GM18507 (cell line): Measurements from ENCODE around the gene CRYGS.
"Not testable (repeated sequence)": the region's sequence is repeated elsewhere in the genome, so short reads cannot be mapped to it uniquely, and the experiment has no call there.

Source experiments
- DNase-seq: peaks from one replicate; pipeline ENCODE4 v3.0.0; 2011; ENCODE audit warnings: low read depth; ENCODE audit not compliant: insufficient read length; ENCODE audit errors: extremely low spot score
- FAIRE-seq: peaks from 2 replicates; lab custom pipeline; 2011; peaks lifted over from hg19 to GRCh38; lab: Jason Lieb, UNC

Gene CRYGS

GRCh38 chr3:186499949-186500348, 44.2 kb downstream of the CRYGS start:
- FAIRE-seq, DNase-seq: not testable (repeated sequence)

- DNase-seq, FAIRE-seq: not testable (repeated sequence)
Measured at GRCh38 chr3:186498022-186498421, 46.2 kb downstream of the CRYGS start.

GRCh38 chr3:186497608-186498007, 46.6 kb downstream of the CRYGS start:
- no peak for DNase-seq
- no peak for FAIRE-seq

- FAIRE-seq: no peak
- no peak for DNase-seq
Measured at GRCh38 chr3:186496635-186497034, 47.5 kb downstream of the CRYGS start.

GRCh38 chr3:186496016-186496415, 48.2 kb downstream of the CRYGS start:
- DNase-seq: no peak

GRCh38 chr3:186493525-186494255, 50.5 kb downstream of the CRYGS start:
- FAIRE-seq (no peak), DNase-seq (no peak)

More at GRCh38 chr3:186496016-186496415, 48.2 kb downstream of the CRYGS start:
- no peak for FAIRE-seq

GRCh38 chr3:186492385-186492984, 51.7 kb downstream of the CRYGS start:
- FAIRE-seq: no peak
- DNase-seq: no peak

- DNase-seq: no peak
- FAIRE-seq: no peak
Measured at GRCh38 chr3:186489507-186489906, 54.7 kb downstream of the CRYGS start.
